Liver (tissue), 9 donors: ENCODE data around the gene TMPRSS13. TPM values are rescaled to one million over a fixed set of nuclear protein-coding genes. Genes with fewer than 3 reads are reported as not detected.

Experiments
- DNase-seq: peaks from one replicate; pipeline ENCODE4 v3.0.0-alpha.2; 2017; ENCODE audit warnings: low spot score
- H3K27ac ChIP-seq, 2 donors: one replicate each; pipeline ENCODE4 v1.7.0; 2013; ENCODE audit warnings: inconsistent platforms in 2 of 2, low read length in 2 of 2, control low read depth in 1 of 2, low read depth in 1 of 2, mild to moderate bottlenecking in 1 of 2
- H3K27me3 ChIP-seq, 4 donors: one replicate each; pipeline versions ENCODE4 v1.6.1 to v1.7.0; 2013; ENCODE audit warnings: low read length in 3 of 4, inconsistent platforms in 1 of 4, mild to moderate bottlenecking in 1 of 4, moderate library complexity in 1 of 4; ENCODE audit not compliant: control insufficient read depth in 4 of 4, insufficient read depth in 4 of 4
- H3K36me3 ChIP-seq, 4 donors: one replicate each; pipeline versions ENCODE4 v1.6.1 to v1.7.0; 2013; ENCODE audit warnings: low read length in 3 of 4, mild to moderate bottlenecking in 3 of 4, low read depth in 1 of 4, moderate library complexity in 1 of 4; ENCODE audit not compliant: control insufficient read depth in 4 of 4, insufficient read depth in 3 of 4
- H3K4me1 ChIP-seq, 4 donors: one replicate each; pipeline versions ENCODE4 v1.6.1 to v1.7.0; 2013; ENCODE audit warnings: low read length in 3 of 4, mild to moderate bottlenecking in 3 of 4, moderate library complexity in 1 of 4; ENCODE audit not compliant: control insufficient read depth in 4 of 4, insufficient read depth in 4 of 4
- H3K4me3 ChIP-seq, 3 donors: one replicate each; pipeline versions ENCODE4 v1.6.1 to v1.7.0; 2013; ENCODE audit warnings: low read length in 3 of 3, control low read depth in 1 of 3, low read depth in 1 of 3, mild to moderate bottlenecking in 1 of 3
- H3K9ac ChIP-seq, 2 donors: one replicate each; pipeline ENCODE4 v1.7.0; 2013; ENCODE audit warnings: low read length in 2 of 2, mild to moderate bottlenecking in 2 of 2, moderate library complexity in 2 of 2, control low read depth in 1 of 2, low read depth in 1 of 2
- H3K9me3 ChIP-seq, 4 donors: one replicate each; pipeline versions ENCODE4 v1.6.1 to v1.7.0; 2013; ENCODE audit warnings: low read length in 3 of 4; ENCODE audit not compliant: control insufficient read depth in 4 of 4
- ATF3 ChIP-seq: IDR thresholded peaks from 2 replicates; pipeline ENCODE4 v1.6.1; 2016; ENCODE audit warnings: antibody characterized with exemption
- FOXA2 ChIP-seq: IDR thresholded peaks from 2 replicates; pipeline ENCODE4 v1.6.1; 2016; ENCODE audit warnings: antibody characterized with exemption
- GABPA ChIP-seq, 2 donors: IDR thresholded peaks in 1 of 2; conservative IDR thresholded peaks in 1 of 2; 2 replicates each; pipeline ENCODE4 v1.6.1; 2016; ENCODE audit warnings: antibody characterized with exemption in 2 of 2, mild to moderate bottlenecking in 1 of 2, moderate library complexity in 1 of 2
- HNF4G ChIP-seq: IDR thresholded peaks from 2 replicates; pipeline ENCODE4 v1.6.1; 2016; ENCODE audit warnings: antibody characterized with exemption
- JUND ChIP-seq, 2 donors: IDR thresholded peaks; 2 replicates each; pipeline ENCODE4 v1.6.1; 2016; ENCODE audit warnings: antibody characterized with exemption in 2 of 2
- MAX ChIP-seq: IDR thresholded peaks from 2 replicates; pipeline ENCODE4 v1.6.1; 2016; ENCODE audit warnings: antibody characterized with exemption
- NR2F2 ChIP-seq: IDR thresholded peaks from 2 replicates; pipeline ENCODE4 v1.6.1; 2016; ENCODE audit warnings: antibody characterized with exemption
- RAD21 ChIP-seq, 2 donors: IDR thresholded peaks; 2 replicates each; pipeline ENCODE4 v1.6.1; 2016; ENCODE audit warnings: antibody characterized with exemption in 2 of 2, mild to moderate bottlenecking in 2 of 2
- REST ChIP-seq: IDR thresholded peaks from 2 replicates; pipeline ENCODE4 v1.6.1; 2016; ENCODE audit warnings: antibody characterized with exemption, mild to moderate bottlenecking
- RXRA ChIP-seq, 2 donors: IDR thresholded peaks; 2 replicates each; pipeline ENCODE4 v1.6.1; 2017 to 2018; ENCODE audit warnings: antibody characterized with exemption in 2 of 2, mild to moderate bottlenecking in 1 of 2
- SP1 ChIP-seq: IDR thresholded peaks from 2 replicates; pipeline ENCODE4 v1.6.1; 2018; ENCODE audit warnings: antibody characterized with exemption, mild to moderate bottlenecking
- TAF1 ChIP-seq: conservative IDR thresholded peaks from 2 replicates; pipeline ENCODE4 v1.6.1; 2016; ENCODE audit warnings: antibody characterized with exemption, mild to moderate bottlenecking
- YY1 ChIP-seq: IDR thresholded peaks from 2 replicates; pipeline ENCODE4 v1.6.1; 2016; ENCODE audit warnings: antibody characterized with exemption, mild to moderate bottlenecking
- ZBTB33 ChIP-seq: IDR thresholded peaks from 2 replicates; pipeline ENCODE4 v1.6.1; 2016; ENCODE audit warnings: antibody characterized with exemption
- WGBS: extraction: QIAGEN DNeasy Blood & Tissue Kit; methylation state at CpG from one replicate; pipeline ENCODE4 v1.1.7; 2013; 5-methylcytosine and 5-hydroxymethylcytosine counted together
- polyA plus RNA-seq, 2 donors: library from polyadenylated mRNA; stranded (reverse) in 1 of 2; unstranded in 1 of 2; fragments of 200-250 nt in 1 of 2; fragments of >200 nt in 1 of 2; fragmentation: Nextera tagmentation in 1 of 2; extraction: Ambion mirVana in 1 of 2; gene quantifications; one replicate each; pipeline versions ENCODE4 v1.2.1 to v1.2.3, GENCODE V29; 2013 to 2015
- total RNA-seq, 2 donors: library from RNA; depleted of rRNA; stranded (reverse); fragments of >200 nt; gene quantifications; one replicate each; pipeline ENCODE4 v1.2.3, GENCODE V29; 2014
- donor health status: healthy.
- donor health status: healthy.
- donor health status: healthy.
- donor health status: healthy.
- donor health status: healthy.

TMPRSS13 gene
- total and polyA plus RNA-seq, 4 donors: 0.11 to 0.93 (median 0.24) TPM

- 88% methylated on average over 9 of the region's 9 CpGs for WGBS
- no peaks in the 10 kb centered on the region for H3K27me3 ChIP-seq
- no peaks in the 10 kb centered on the region for H3K36me3 ChIP-seq
- no peak overlapping the region for H3K4me3 ChIP-seq
- H3K4me1 ChIP-seq: no peaks in the 10 kb centered on the region
- H3K27ac ChIP-seq: no peak overlapping the region
- H3K9me3 ChIP-seq: no peaks in the 10 kb centered on the region
- no peak for DNase-seq
- TF ChIP-seq ZBTB33: no peak
- no peak for TF ChIP-seq YY1
- TF ChIP-seq JUND (IDR thresholded peaks at IDR 0.05): no peak
- H3K9ac ChIP-seq: no peak overlapping the region
These were observed 1.6 kb upstream of the TMPRSS13 start for GRCh38 chr11:117930668-117931330.

GRCh38 chr11:117929916-117930570 lies 841 bp upstream of the TMPRSS13 start:
- Histone ChIP-seq H3K9ac (no peak overlapping the region), H3K27me3 (no peaks in the 10 kb centered on the region), H3K4me3 (no peak overlapping the region), H3K9me3 (no peaks in the 10 kb centered on the region), H3K27ac (no peak overlapping the region), H3K4me1 (no peaks in the 10 kb centered on the region), H3K36me3 (no peaks in the 10 kb centered on the region)
- TF ChIP-seq ZBTB33 (no peak), FOXA2 (no peak), MAX (no peak), RAD21 (IDR thresholded peaks at IDR 0.05) (no peak), NR2F2 (no peak), JUND (IDR thresholded peaks at IDR 0.05) (no peak), SP1 (no peak), RXRA (IDR thresholded peaks at IDR 0.05) (no peak), ATF3 (no peak), GABPA (IDR thresholded peaks at IDR 0.05 in 1 of 2, conservative IDR thresholded peaks at IDR 0.05 in 1 of 2) (no peak), HNF4G (no peak), YY1 (no peak), TAF1 (no peak), REST (no peak)
- DNase-seq: no peak
- 67% methylated on average over 7 of the region's 7 CpGs for whole genome bisulfite sequencing
